ENCODE measurements around the gene CAAP1. TPM values are rescaled to one million over a fixed set of nuclear protein-coding genes. Genes with fewer than 3 reads are reported as not detected.

The CAAP1 gene
- total RNA-seq, 1 experiment from 2014 or later, result 24.1 TPM

- peaks cover 39% of the 10 kb centered on the region for H3K79me2 ChIP-seq (ENCODE audit: low read length)
- no peaks in the 10 kb centered on the region; the same call in 1 of the 2 replicates for H4K20me1 ChIP-seq (ENCODE audit: low read length)
- no peak for DNase-seq
- H3K9me3 ChIP-seq (ENCODE audit: low read length), result no peaks in the 10 kb centered on the region
- H2AFZ ChIP-seq (ENCODE audit: low read length), result peak overlapping the region; percentile 98
- H3K27ac ChIP-seq (ENCODE audit: low read length), result peak overlapping the region; percentile 91
- ATAC-seq, result no peak
- H3K4me3 ChIP-seq (ENCODE audit: low read length), result peak overlapping the region; percentile 97
- H3K9ac ChIP-seq (ENCODE audit: low read length), result peak overlapping the region; percentile 92
- intact Hi-C loops (cut with micrococcal nuclease), result no loop called here
- H3K9me2 ChIP-seq (replicated peaks; ENCODE audit: low read length), result no peaks in the 10 kb centered on the region
- peaks cover 6% of the 10 kb centered on the region; the same call in 1 of the 2 replicates for H3K4me1 ChIP-seq (ENCODE audit: insufficient read depth, low read length)
- no peaks in the 10 kb centered on the region for H3K27me3 ChIP-seq (ENCODE audit: low read length)
- TSS peak; percentile 97 for BruUV-seq (replicated peaks)
- no peaks in the 10 kb centered on the region for H3K36me3 ChIP-seq (ENCODE audit: low read depth, low read length)
- ChIA-PET CTCF (no interaction called here), POLR2A (ENCODE audit: unreplicated experiment) (no interaction called here)
- H3K4me2 ChIP-seq (ENCODE audit: low read length), result peak overlapping the region; percentile 85
- TF ChIP-seq CTCF (conservative IDR thresholded peaks at IDR 0.05; ENCODE audit: low read depth, low read length), result no peak
- no peak for TF ChIP-seq EZH2 (IDR thresholded peaks at IDR 0.05; ENCODE audit: low read length, unreplicated experiment)
- TF ChIP-seq EZH2phosphoT487 (IDR thresholded peaks at IDR 0.05; ENCODE audit: borderline replicate concordance, low read length), result no peak
- no peaks in the 10 kb centered on the region for H3F3A ChIP-seq (ENCODE audit: low read length, unreplicated experiment)
Measured at GRCh38 chr9:26893030-26893676, 551 bp upstream of the CAAP1 start.

- Histone ChIP-seq H3K9ac (ENCODE audit: low read length) (peak overlapping the region; percentile 92), H3F3A (ENCODE audit: low read length, unreplicated experiment) (no peaks in the 10 kb centered on the region), H3K9me2 (replicated peaks; ENCODE audit: low read length) (no peaks in the 10 kb centered on the region), H2AFZ (ENCODE audit: low read length) (peak overlapping the region; percentile 98), H3K36me3 (ENCODE audit: low read depth, low read length) (no peaks in the 10 kb centered on the region), H4K20me1 (ENCODE audit: low read length) (no peaks in the 10 kb centered on the region; the same call in 1 of the 2 replicates), H3K27ac (ENCODE audit: low read length) (peak overlapping the region; percentile 91), H3K4me1 (ENCODE audit: insufficient read depth, low read length) (peaks cover 6% of the 10 kb centered on the region; the same call in 1 of the 2 replicates), H3K79me2 (ENCODE audit: low read length) (peaks cover 52% of the 10 kb centered on the region), H3K9me3 (ENCODE audit: low read length) (no peaks in the 10 kb centered on the region), H3K4me3 (ENCODE audit: low read length) (peak overlapping the region; percentile 97), H3K4me2 (ENCODE audit: low read length) (peak overlapping the region; percentile 85), H3K27me3 (ENCODE audit: low read length) (no peaks in the 10 kb centered on the region)
- CTCF ChIA-PET, result interaction anchor here (0.5 to 0.7 kb wide), 3 partner anchors 40 to 341 kb away, joined by 3 to 7 read pairs (median 3); partner anchors contain the start of gene IFT74
- no peak for ATAC-seq
- intact Hi-C loops (cut with micrococcal nuclease), result loop anchor here (1.0 kb wide), 1 partner anchor 56 kb away; the partner anchor contains the start of gene PLAA
- TF ChIP-seq CTCF (conservative IDR thresholded peaks at IDR 0.05; ENCODE audit: low read depth, low read length) (no peak), EZH2 (IDR thresholded peaks at IDR 0.05; ENCODE audit: low read length, unreplicated experiment) (no peak), EZH2phosphoT487 (IDR thresholded peaks at IDR 0.05; ENCODE audit: borderline replicate concordance, low read length) (no peak)
- TSS peak; percentile 52 for BruUV-seq (replicated peaks)
- POLR2A ChIA-PET (ENCODE audit: unreplicated experiment), result interaction anchor here (0.6 kb wide), 1 partner anchor 55 kb away, joined by 3 read pairs; the partner anchor contains the start of gene PLAA
- DNase-seq, result no peak
Measured at GRCh38 chr9:26891726-26892125, 876 bp downstream of the CAAP1 start.

DNA sequence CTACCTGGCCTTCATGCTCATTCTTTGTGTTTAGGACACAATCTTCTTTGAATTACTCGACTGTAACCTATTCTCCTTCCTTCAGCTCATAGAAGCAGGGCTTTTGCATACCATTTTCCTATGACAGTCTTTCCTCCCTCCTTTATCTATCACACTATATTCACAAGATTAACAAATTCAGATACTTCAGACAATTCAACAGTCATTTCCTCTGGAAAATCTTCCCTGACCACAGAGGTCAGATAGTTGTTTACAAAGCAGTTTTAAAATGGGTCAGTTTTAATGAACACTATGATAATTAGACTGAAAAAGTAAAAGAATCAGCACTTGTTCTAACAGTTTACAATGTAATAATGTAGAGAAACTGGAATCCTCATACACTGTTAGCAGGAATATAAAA lies 4.3 kb downstream of the CAAP1 start:
- H3F3A ChIP-seq (ENCODE audit: low read length, unreplicated experiment), result no peaks in the 10 kb centered on the region
- no peak overlapping the region for H3K27ac ChIP-seq (ENCODE audit: low read length)
- intact Hi-C loops (cut with micrococcal nuclease), result no loop called here
- no peak overlapping the region for H3K4me3 ChIP-seq (ENCODE audit: low read length)
- H3K4me1 ChIP-seq (ENCODE audit: insufficient read depth, low read length), result peaks cover 3% of the 10 kb centered on the region; the same call in 1 of the 2 replicates
- TF ChIP-seq EZH2phosphoT487 (IDR thresholded peaks at IDR 0.05; ENCODE audit: borderline replicate concordance, low read length) (no peak), EZH2 (IDR thresholded peaks at IDR 0.05; ENCODE audit: low read length, unreplicated experiment) (no peak), CTCF (conservative IDR thresholded peaks at IDR 0.05; ENCODE audit: low read depth, low read length) (no peak)
- no peak overlapping the region for H3K9ac ChIP-seq (ENCODE audit: low read length)
- no peak overlapping the region for H2AFZ ChIP-seq (ENCODE audit: low read length)
- no peaks in the 10 kb centered on the region for H3K9me3 ChIP-seq (ENCODE audit: low read length)
- H3K36me3 ChIP-seq (ENCODE audit: low read depth, low read length), result peaks cover 13% of the 10 kb centered on the region
- ATAC-seq (no peak), DNase-seq (no peak)
- no peaks in the 10 kb centered on the region for H3K9me2 ChIP-seq (replicated peaks; ENCODE audit: low read length)
- H3K79me2 ChIP-seq (ENCODE audit: low read length), result peaks cover 54% of the 10 kb centered on the region
- no peaks in the 10 kb centered on the region for H3K27me3 ChIP-seq (ENCODE audit: low read length)
- H4K20me1 ChIP-seq (ENCODE audit: low read length), result no peaks in the 10 kb centered on the region; the same call in 1 of the 2 replicates
- no peak overlapping the region for H3K4me2 ChIP-seq (ENCODE audit: low read length)
- BruUV-seq (replicated peaks), result no TSS peak
- ChIA-PET POLR2A (ENCODE audit: unreplicated experiment) (no interaction called here), CTCF (no interaction called here)
